GM21515 (cell line): Measurements from ENCODE around the gene TNFRSF13B.
"Not testable (repeated sequence)": the region's sequence is repeated elsewhere in the genome, so short reads cannot be mapped to it uniquely, and the experiment has no call there.

Source experiments
- ATAC-seq: cut with Tn5 transposase; IDR thresholded peaks from one replicate; pipeline ENCODE4 v1.9.1; 2021; ENCODE audit not compliant: unreplicated experiment

TNFRSF13B gene

GRCh38 chr17:17007891-17008290 is 36.0 kb upstream of the TNFRSF13B start:
- ATAC-seq, result not testable (repeated sequence)

GRCh38 chr17:17004997-17005614 is 33.2 kb upstream of the TNFRSF13B start:
- ATAC-seq, result not testable (repeated sequence)

GRCh38 chr17:17004251-17004996 is 32.5 kb upstream of the TNFRSF13B start:
- no peak for ATAC-seq

DNA sequence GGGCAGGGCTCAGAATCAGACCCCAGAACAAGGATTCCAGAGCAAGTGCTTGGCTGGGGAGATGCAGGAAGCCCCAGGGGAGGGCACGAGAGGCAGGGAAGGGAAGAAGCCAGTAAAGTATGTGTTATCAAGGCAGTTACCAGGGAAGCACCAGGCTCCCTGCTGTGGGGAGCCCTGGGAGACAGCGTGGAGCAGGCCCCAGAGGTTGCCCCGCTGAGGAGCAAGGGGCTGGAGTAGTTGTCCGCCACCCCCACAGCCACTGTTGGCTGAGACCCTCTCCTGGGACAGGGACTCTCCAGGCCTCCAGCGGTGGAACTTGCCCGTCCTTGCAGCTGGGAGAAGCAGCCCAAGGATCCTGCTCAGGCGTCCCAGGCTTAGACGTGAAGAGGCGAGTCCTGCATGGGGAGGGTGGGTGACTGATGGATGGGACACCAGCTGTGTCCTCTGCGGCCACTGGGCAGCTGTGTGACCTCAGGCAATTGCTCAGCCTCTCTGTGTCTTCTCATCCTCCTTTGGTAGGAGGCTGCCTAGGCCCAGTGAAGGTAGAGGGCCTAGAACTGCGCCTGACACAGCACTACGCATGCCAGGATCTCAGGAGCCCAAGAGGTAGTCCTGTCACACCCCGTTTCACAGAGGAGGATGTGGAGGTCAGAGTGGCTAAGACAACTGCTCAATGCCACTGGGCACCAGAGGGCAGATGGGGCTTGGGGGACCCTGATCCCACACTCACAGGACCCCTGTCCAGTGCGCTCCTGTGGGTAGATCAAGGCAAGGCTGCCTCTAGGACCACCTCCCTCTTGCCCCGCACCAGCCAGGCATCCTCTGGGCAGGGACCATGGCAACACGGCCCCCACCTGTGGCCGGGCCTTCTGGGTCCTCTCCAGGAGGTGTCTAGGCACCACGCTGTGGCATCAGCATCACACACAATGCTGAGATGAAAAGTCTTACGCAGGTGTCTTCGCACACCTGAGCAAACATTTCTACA is 31.1 kb upstream of the TNFRSF13B start:
- not testable (repeated sequence) for ATAC-seq

- ATAC-seq, result peak; percentile 84
These were observed 30.1 kb upstream of the TNFRSF13B start for GRCh38 chr17:17001874-17002520.

- peak; percentile 19 for ATAC-seq
These were observed 29.3 kb upstream of the TNFRSF13B start for GRCh38 chr17:17001076-17001777.

- no peak for ATAC-seq
These were observed 28.2 kb upstream of the TNFRSF13B start for GRCh38 chr17:16999931-17000625.

DNA sequence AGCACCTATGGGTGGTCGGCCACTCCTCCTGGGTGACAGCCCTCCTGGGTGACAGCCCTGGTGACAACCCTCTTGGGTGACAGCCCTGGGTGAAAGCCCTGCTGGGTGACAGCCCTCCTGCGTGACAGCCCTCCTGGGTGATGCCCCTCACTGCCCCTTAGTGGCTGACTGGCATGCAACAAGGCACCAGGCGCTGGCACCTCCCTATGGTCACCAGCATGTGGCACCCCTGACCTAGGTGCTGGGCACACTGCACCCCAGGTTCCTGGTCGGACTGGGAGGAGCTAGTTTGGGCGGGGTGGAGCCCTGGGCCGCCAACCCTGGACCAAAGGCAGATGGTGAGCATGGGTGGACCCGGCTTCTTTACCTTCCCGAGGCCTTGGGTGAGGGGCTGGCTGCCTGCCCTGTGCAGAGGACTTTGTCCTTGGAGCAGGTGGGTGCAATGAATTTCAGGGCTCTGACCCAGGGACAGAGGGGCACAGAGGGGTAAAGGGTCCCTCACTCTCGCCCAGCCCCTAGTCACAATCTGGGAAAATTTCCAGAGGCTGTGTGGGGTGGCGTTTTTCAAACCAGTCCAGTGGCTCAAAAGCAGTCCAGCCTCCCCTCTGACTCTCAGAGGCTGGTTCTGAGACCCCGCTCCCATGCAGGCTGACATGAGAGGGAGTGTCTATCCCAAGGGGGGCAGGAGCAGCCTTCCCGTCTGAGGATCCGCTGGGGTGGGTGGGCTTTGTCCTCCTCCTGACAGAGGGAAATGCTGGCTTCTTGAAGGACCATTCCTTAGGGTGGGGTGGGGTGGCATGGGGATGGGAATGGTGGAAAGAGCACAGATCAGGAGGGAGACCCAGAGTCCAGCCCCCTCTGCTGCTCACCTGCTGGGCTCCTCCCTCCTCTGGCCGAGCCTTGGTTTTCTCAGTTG is 25.9 kb upstream of the TNFRSF13B start:
- ATAC-seq, result no peak

DNA sequence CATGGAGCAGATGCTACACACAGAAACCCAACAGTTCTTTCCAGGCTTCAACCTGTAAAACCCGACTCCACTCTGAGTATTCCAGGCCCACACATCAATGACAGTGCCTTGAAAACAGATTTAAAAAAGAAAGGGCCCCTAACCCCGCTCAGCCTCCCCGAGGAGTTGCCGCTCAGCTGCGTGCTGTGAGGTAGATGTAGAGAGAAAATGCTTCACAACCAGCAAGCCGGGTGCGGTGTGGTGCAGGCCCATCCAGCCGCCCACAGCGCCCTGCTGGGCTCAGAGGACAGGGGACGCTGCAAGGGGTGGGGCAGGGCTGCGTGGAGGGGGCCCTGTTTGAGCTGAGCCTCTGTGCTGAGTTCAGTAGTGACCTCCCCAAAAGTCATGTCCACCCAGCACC is 24.8 kb upstream of the TNFRSF13B start:
- ATAC-seq, result not testable (repeated sequence)

GRCh38 chr17:16995930-16996329 is 24.0 kb upstream of the TNFRSF13B start:
- no peak for ATAC-seq

- ATAC-seq, result no peak
These were observed 22.7 kb upstream of the TNFRSF13B start for GRCh38 chr17:16994631-16995030.

- ATAC-seq, result no peak
These were observed 19.6 kb upstream of the TNFRSF13B start for GRCh38 chr17:16991349-16992009.

DNA sequence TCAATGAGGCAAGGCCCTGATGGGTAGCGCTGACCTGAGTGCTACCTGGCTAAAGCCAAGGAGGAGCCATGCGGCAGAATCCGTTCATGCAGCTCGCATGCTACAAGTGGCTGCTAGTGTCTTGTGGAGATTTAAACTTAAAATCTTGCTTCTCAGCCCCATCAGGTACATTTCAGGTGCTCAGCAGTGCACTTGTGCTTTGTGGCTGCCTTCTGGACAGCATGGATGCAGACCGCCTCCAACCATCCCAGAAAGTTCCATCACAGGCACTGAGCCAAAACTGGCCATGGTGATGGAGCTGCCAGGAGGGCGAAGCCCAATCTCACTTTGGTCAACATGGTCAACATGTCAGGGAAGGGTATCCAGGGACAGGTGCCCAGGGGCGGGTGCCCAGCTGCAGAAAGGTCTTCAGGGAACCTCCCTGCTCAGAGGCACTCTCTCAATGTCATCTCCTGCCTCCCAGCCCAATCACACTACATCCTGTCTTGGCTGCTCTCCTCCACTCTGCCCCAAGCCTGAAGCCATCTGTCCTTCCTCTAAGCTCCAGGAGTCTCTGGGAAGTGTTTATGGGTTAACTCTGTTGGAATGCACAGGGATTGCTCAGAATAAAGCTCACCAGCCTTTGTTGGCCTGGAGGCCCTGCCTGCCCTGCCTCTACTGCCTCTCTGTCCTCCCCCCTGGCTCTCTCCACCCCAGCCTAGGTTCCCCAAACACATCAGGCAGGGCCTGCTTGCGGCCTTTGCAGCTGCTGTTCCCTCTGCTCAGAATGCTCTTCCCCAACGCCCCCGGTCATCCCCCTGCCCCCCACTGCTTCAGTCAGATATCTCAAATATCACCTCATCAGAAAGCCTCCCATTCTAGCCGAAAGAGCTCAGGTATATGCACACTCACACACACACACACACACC is 18.3 kb upstream of the TNFRSF13B start:
- no peak for ATAC-seq

DNA sequence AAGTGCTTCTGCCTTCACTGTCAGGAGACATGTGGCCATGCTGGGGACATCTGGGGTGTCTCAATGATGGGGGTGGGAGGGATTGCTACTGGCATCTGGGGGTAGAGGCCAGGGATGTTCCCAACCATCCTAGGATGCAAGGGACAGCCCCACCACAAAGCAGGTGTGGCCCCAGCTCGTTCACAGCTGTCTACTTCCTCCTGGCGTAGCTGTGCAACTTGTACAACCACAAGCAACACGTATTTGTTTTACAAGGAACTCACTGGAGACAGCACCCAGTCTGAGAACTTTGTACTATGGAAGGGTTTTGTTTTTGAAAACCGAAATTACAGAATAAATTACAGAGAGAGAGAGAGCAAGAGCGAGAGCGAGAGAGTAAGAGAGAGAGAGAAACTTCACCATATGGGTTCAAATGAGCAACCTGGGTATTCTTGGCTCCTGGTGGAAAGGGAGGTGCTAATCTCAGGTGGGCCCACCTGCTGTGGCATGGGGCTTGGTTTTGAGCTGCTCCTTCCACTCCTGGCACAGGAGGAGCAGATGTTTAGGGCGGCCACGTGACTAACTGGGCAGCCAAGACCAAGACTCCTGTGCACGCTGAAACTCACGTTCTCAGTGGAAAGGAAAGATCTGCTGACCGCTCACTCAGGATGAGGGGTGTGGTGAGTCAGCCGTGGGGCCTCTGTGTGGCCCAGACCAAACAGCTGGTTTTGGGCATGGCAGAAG is 17.5 kb upstream of the TNFRSF13B start:
- peak; percentile 23 for ATAC-seq

DNA sequence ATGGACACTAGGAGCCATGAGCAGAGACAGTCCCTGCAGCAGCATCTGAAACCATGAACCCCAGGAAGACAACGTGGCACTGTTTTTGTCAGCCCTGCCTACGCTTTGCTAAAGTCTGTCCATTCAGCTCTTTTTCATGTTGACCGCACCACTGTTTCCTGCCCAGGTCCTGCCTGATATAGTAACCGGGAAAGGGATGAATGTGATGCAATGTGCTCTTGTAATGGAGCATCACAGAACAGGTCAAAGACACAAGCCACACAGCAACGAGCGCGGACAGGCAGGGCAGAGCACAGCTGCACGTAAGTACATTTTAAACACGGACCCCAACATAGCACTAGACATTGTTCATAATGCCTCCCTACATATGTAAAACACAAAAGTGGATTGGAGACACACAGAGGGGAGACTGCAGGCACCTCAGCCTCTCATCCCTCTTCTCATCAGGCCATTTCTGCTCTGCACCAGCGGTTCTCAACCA is 16.9 kb upstream of the TNFRSF13B start:
- ATAC-seq, result peak; percentile 13
